GM13977 (cell line): ENCODE results near the gene BCAN.

ENCODE experiments used
- DNase-seq: peaks from one replicate; pipeline ENCODE4 v3.0.0; 2012; ENCODE audit warnings: low spot score
- CTCF ChIP-seq: IDR thresholded peaks from 2 replicates; pipeline ENCODE4 v1.5.1; 2012; ENCODE audit warnings: mild to moderate bottlenecking, control low read depth; ENCODE audit not compliant: insufficient read depth; ENCODE audit errors: extremely low read depth, missing control alignments
- in situ Hi-C: fragments of 300-500 bp; cut with MboI; formaldehyde crosslinking; loops from one replicate; pipeline ENCODE4 v1.12.0; 2022; ENCODE audit warnings: low sequenced_read_pairs, low pct_unique_long_range_greater_than_20kb, mixed read lengths, inconsistent platforms; ENCODE audit not compliant: unreplicated experiment

Gene BCAN

GRCh38 chr1:156616463-156616862 is 25.5 kb upstream of the BCAN start:
- DNase-seq, result no peak
- in situ Hi-C loops, result loop anchor here (10.0 kb wide), 1 partner anchor 232 kb away; no protein-coding TSS in a partner anchor
- TF ChIP-seq CTCF, result no peak

GRCh38 chr1:156618853-156619581 is 22.9 kb upstream of the BCAN start, which contains the start of gene HAPLN2:
Gene HAPLN2 (plus strand): TSS chr1:156619415. CDS start chr1:156623491, 4,076 bp downstream.
- peak; percentile 65 for TF ChIP-seq CTCF
- in situ Hi-C loops, result loop anchor here (10.0 kb wide), 1 partner anchor 234 kb away; no protein-coding TSS in a partner anchor
- DNase-seq, result no peak

- no peak for TF ChIP-seq CTCF
- in situ Hi-C loops, result loop anchor here (10.0 kb wide), 1 partner anchor 235 kb away; no protein-coding TSS in a partner anchor
- DNase-seq, result no peak
Measured at GRCh38 chr1:156619582-156619955, 22.3 kb upstream of the BCAN start.

GRCh38 chr1:156622581-156623297 is 19.2 kb upstream of the BCAN start:
- in situ Hi-C loops, result no loop called here
- DNase-seq, result no peak
- no peak for TF ChIP-seq CTCF

GRCh38 chr1:156623946-156624813 is 17.7 kb upstream of the BCAN start:
- in situ Hi-C loops, result no loop called here
- peak; percentile 61 for DNase-seq
- peak; percentile 58 for TF ChIP-seq CTCF

- no peak for TF ChIP-seq CTCF
- peak; percentile 13 for DNase-seq
- in situ Hi-C loops, result no loop called here
Measured at GRCh38 chr1:156624814-156625435, 17.0 kb upstream of the BCAN start.
